NCI-H345 treated with DMSO at 0.1 percent for 48 hours (cell line): ENCODE measurements around the gene PSMD1.
"Not testable (repeated sequence)": the region's sequence is repeated elsewhere in the genome, so short reads cannot be mapped to it uniquely, and the experiment has no call there.

Experiments used
- DNase-seq: peaks from one replicate; lab custom pipeline; 2025; ENCODE audit not compliant: unreplicated experiment; lab: John Stamatoyannopoulos, UW

Gene PSMD1

DNA sequence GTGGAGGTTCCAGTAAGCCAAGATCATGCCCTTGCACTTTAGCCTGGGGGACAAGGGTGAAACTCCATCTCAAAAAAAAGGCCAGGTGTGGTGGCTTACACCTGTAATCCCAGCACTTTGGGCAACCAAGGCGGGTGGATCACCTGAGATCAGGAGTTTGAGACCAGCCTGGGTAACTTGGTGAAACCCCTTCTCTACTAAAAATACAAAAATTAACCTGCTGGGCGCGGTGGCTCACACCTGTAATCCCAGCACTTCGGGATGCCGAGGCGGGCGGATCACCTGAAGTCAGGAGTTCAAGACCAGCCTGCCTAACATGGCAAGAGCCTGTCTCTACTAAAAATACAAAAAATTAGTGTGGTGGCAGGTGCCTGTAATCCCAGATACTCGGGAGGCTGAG is 84.1 kb downstream of the PSMD1 start:
- DNase-seq: not testable (repeated sequence)

DNA sequence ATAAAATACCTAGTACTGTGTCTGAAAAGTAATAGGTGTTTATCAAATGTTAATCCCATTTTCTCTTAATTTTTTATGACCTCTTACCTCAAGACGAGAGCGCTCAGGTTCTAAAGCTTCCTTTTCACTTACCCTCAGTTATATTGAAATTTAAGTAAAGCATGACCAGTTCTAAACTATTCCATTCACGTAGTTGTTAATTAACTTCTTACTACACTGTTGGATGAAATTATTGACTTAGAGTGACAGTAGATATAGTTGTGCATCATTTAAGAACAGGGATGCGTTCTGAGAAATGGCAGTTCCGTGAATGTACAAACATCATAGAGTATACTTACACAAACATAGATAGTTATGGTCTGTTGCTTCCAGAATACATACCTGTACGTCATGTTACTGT is 88.2 kb downstream of the PSMD1 start:
- DNase-seq: no peak

- no peak for DNase-seq
These were observed 90.0 kb downstream of the PSMD1 start for GRCh38 chr2:231146665-231147064.

- DNase-seq: no peak
These were observed 96.3 kb downstream of the PSMD1 start for GRCh38 chr2:231152800-231153557.

GRCh38 chr2:231159306-231159705 is 102.6 kb downstream of the PSMD1 start:
- no peak for DNase-seq

GRCh38 chr2:231160701-231161100 is 104.0 kb downstream of the PSMD1 start:
- no peak for DNase-seq

GRCh38 chr2:231161252-231161839 is 104.7 kb downstream of the PSMD1 start:
- DNase-seq: no peak

DNA sequence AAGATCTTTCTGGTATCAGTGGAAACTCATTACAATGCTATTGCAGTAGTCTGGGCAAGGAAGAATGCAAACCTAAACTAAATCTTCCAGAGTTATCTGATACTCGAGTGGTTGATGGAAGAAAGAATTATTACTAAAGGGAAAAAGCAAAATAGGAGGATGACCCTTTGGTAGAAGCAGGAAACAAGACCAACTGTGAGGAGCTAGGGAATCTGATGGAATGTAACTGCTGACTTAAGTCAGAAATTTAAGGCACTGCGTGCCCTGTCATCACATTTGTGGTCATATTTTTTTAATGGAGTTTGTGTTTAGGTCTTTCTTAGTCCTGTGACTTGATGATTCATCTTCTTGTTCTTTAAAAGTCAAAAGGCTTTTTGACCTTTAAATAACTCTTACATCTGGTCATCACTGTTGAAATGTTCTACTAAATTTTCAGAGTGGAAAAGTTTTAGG is 105.2 kb downstream of the PSMD1 start:
- no peak for DNase-seq

GRCh38 chr2:231163011-231163410 is 106.3 kb downstream of the PSMD1 start:
- no peak for DNase-seq

GRCh38 chr2:231163414-231164095 is 106.9 kb downstream of the PSMD1 start:
- DNase-seq: no peak

GRCh38 chr2:231167745-231168459 is 111.2 kb downstream of the PSMD1 start:
- no peak for DNase-seq

GRCh38 chr2:231168460-231169139 is 111.9 kb downstream of the PSMD1 start:
- no peak for DNase-seq

- DNase-seq: no peak
These were observed 112.8 kb downstream of the PSMD1 start for GRCh38 chr2:231169488-231169887.

- DNase-seq: no peak
These were observed 113.4 kb downstream of the PSMD1 start for GRCh38 chr2:231170055-231170454.

GRCh38 chr2:231172025-231172424 is 115.4 kb downstream of the PSMD1 start:
- no peak for DNase-seq

GRCh38 chr2:231174211-231174651 is 117.6 kb downstream of the PSMD1 start:
- no peak for DNase-seq

DNA sequence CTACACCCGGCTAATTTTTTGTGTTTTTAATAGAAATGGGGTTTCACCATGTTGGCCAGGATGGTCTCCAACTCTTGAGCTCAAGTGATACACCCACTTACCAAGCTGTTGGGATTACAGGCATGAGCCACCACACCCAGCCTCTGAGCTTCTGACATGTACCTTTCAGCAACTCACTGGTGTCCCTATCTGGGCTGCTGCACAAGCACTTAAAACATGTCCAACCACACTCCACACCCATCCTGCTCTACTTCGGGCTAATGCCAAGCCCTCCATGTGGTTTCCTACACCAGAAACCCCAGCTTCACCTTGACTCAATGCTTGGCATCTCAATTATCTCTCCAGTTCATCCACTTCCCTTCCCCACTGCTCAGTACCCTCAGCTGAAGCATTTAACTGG is 119.4 kb downstream of the PSMD1 start:
- DNase-seq: no peak

DNA sequence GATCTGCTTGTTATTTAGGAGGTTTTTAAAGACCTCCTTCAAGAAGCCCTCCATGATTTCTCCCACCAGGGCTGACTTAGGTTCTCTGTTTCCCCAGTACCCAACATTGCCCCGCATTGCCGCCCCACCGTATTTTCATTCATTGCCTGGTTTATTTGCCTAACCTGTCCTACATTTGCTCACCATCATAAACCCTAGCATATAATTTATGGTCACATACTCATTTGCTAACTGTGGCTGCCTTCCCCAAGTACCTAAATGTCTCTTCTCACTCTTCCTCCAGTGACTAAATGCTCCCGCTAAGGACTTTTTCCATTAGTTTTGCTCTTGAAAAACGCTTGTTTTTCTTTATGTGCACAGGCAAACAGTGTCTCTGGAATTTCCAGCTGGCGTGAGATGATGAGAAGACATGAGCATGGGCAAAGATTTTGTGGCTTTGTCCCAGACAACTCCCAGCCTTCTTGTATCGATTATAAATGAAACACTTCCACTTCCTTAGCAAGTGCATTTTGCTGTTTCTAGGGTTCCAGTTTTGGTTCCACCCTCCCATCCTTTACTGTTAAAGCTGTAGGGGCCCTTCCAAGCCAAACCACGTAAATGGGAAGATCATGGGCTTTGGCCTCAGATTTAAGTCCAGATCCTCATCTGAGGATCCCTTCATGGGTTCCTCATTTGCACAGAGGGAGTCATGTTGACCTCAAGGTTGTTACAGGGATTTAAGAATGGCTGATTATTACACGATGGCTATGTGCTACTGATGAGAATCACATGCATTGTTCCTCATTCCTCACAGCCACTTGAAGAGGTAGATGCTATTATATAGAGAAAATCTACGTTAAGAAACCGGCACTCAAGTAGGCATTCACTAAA is 120.7 kb downstream of the PSMD1 start:
- no peak for DNase-seq

DNA sequence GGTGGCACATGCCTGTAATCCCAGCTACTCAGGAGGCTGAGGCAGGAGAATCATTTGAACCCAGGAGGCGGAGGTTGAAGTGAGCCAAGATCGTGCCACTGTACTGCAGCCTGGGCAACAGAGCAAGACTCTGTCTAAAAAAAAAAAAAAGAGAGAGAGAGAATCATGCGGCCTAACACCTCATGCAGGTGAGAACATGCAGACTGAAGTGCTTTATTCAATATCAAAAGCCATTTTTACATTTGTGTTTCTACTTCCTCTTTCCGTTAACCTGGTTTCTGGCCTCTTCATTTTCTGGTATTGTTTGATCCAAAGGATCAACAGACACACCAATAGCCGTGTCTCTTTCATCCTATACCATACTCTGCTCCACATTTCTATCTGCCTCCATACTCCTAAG is 122.1 kb downstream of the PSMD1 start:
- DNase-seq: not testable (repeated sequence)
